Measurements from ENCODE around the gene LTB4R2.

The LTB4R2 gene

GRCh38 chr14:24271134-24271833 lies 38.7 kb upstream of the LTB4R2 start, which contains the start of gene RABGGTA (continued):
- TF ChIP-seq, protein P1, sequence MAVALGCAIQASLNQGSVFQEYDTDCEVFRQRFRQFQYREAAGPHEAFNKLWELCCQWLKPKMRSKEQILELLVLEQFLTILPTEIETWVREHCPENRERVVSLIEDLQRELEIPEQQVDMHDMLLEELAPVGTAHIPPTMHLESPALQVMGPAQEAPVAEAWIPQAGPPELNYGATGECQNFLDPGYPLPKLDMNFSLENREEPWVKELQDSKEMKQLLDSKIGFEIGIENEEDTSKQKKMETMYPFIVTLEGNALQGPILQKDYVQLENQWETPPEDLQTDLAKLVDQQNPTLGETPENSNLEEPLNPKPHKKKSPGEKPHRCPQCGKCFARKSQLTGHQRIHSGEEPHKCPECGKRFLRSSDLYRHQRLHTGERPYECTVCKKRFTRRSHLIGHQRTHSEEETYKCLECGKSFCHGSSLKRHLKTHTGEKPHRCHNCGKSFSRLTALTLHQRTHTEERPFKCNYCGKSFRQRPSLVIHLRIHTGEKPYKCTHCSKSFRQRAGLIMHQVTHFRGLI (tag by site-specific recombination; IDR thresholded peaks at IDR 0.05) = no peak
- TF ChIP-seq ZEB2 (tag by site-specific recombination; IDR thresholded peaks at IDR 0.05) (peak; percentile 93), ZNF366 (tag by site-specific recombination; conservative IDR thresholded peaks at IDR 0.05) (no peak)

DNA sequence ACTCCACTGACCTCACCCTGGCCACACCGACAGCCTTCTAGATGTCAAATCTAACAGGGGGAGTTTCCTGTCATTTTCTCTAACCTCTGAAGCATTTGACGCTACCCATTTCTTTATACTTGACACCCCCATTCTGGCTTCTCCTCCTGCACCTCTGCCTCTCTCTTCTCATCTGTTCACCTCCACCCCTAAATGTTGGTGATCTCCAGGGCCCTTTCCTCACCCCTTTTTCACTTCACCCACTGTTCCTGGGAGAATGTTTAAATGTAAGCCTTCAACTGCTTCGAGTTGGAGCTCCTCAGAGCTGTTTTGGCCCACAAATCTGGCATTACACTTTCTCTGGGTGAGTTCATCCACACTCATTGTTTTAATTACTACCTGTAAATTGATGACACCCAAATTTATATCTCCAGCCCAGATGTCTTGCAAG lies 38.1 kb upstream of the LTB4R2 start:
- ChIA-PET CTCF (interaction anchor here (0.6 to 3.0 kb wide), 9 partner anchors 9 to 120 kb away, joined by 3 to 15 read pairs (median 4); partner anchors contain the start of gene TINF2), POLR2A (interaction anchor here (0.5 to 2.9 kb wide), 27 partner anchors 9 to 219 kb away, joined by 3 to 47 read pairs (median 6); partner anchors contain the start of genes CHMP4A, CIDEB, DCAF11 and DHRS1)
- Histone ChIP-seq H3K9me3 (ENCODE audit: control insufficient read depth, insufficient read depth, low read depth, low read length) (no peaks in the 10 kb centered on the region), H3K27ac (ENCODE audit: extremely low read depth, low read depth, low read length) (peak overlapping the region; percentile 94; the same call in 1 of the 2 replicates), H3K4me3 (ENCODE audit: low read depth, low read length) (peak overlapping the region; percentile 92), H3K36me3 (ENCODE audit: control insufficient read depth in 2 of 2, insufficient read depth in 1 of 2, low read length in 2 of 2) (peaks cover 0 to 24% of the 10 kb centered on the region in 2 experiments; a peak in 1 of 3 replicates), H3K4me1 (ENCODE audit: control insufficient read depth, insufficient read depth, low read length) (peaks cover 3% of the 10 kb centered on the region; the same call in 1 of the 2 replicates)
- TF ChIP-seq SCRT1 (tag by site-specific recombination; IDR thresholded peaks at IDR 0.05; ENCODE audit: borderline replicate concordance) (0 out of 2 replicates have a peak, but pooled peaks have one; percentile 2), SP3 (tag by site-specific recombination; IDR thresholded peaks at IDR 0.05) (no peak), ZXDB (tag by site-specific recombination; IDR thresholded peaks at IDR 0.05) (no peak), SCRT2 (tag by site-specific recombination; IDR thresholded peaks at IDR 0.05) (peak; percentile 8; the same call in 1 of the 2 replicates), PRDM10 (tag by site-specific recombination; IDR thresholded peaks at IDR 0.05) (peak; percentile 97), ZNF10 (tag by site-specific recombination; IDR thresholded peaks at IDR 0.05) (0 out of 2 replicates have a peak, but pooled peaks have one; percentile 53), CTCF (tag by site-specific recombination; IDR thresholded peaks at IDR 0.05) (no peak), ZNF416 (tag by site-specific recombination; IDR thresholded peaks at IDR 0.05) (no peak)

DNA sequence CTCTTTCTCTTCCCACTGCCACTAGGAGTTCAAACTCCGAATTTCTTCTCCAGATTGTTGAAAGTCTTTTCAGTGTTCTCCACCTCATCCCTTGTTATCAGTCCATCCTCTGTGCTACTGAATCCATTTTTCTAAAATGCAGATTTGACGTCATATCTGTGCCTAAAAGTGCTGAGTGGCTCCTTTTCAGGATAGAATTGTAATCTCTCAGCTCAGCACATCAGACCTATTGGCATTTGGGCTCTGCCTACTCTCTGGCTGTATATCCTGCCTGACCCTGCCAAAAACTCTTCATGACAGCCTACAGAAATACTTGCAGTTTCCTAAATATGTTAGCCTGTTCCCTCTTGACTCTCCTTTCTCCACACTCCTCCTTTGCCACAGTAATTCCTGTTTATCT lies 37.5 kb upstream of the LTB4R2 start:
- H3K27ac ChIP-seq (ENCODE audit: extremely low read depth, low read depth, low read length) = no peak overlapping the region
- ChIA-PET POLR2A (interaction anchor here (1.2 to 2.4 kb wide), 3 partner anchors 9 to 25 kb away, joined by 3 to 14 read pairs (median 12); no protein-coding TSS in a partner anchor), CTCF (interaction anchor here (0.6 to 3.0 kb wide), 8 partner anchors 8 to 61 kb away, joined by 3 to 15 read pairs (median 4); partner anchors contain the start of gene TINF2)
- H3K4me3 ChIP-seq (ENCODE audit: low read depth, low read length) = no peak overlapping the region
- peaks cover 0 to 18% of the 10 kb centered on the region in 2 experiments; a peak in 1 of 3 replicates for H3K36me3 ChIP-seq (ENCODE audit: control insufficient read depth in 2 of 2, insufficient read depth in 1 of 2, low read length in 2 of 2)
- TF ChIP-seq, protein P2, sequence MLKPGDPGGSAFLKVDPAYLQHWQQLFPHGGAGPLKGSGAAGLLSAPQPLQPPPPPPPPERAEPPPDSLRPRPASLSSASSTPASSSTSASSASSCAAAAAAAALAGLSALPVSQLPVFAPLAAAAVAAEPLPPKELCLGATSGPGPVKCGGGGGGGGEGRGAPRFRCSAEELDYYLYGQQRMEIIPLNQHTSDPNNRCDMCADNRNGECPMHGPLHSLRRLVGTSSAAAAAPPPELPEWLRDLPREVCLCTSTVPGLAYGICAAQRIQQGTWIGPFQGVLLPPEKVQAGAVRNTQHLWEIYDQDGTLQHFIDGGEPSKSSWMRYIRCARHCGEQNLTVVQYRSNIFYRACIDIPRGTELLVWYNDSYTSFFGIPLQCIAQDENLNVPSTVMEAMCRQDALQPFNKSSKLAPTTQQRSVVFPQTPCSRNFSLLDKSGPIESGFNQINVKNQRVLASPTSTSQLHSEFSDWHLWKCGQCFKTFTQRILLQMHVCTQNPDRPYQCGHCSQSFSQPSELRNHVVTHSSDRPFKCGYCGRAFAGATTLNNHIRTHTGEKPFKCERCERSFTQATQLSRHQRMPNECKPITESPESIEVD (tag by site-specific recombination; IDR thresholded peaks at IDR 0.05) = no peak
- TF ChIP-seq, protein P3, sequence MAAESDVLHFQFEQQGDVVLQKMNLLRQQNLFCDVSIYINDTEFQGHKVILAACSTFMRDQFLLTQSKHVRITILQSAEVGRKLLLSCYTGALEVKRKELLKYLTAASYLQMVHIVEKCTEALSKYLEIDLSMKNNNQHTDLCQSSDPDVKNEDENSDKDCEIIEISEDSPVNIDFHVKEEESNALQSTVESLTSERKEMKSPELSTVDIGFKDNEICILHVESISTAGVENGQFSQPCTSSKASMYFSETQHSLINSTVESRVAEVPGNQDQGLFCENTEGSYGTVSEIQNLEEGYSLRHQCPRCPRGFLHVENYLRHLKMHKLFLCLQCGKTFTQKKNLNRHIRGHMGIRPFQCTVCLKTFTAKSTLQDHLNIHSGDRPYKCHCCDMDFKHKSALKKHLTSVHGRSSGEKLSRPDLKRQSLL (tag by site-specific recombination; IDR thresholded peaks at IDR 0.05) = no peak
- TF ChIP-seq ZNF26 (tag by site-specific recombination; IDR thresholded peaks at IDR 0.05) = no peak
- peaks cover 3% of the 10 kb centered on the region; the same call in 1 of the 2 replicates for H3K4me1 ChIP-seq (ENCODE audit: control insufficient read depth, insufficient read depth, low read length)
- H3K9me3 ChIP-seq (ENCODE audit: control insufficient read depth, insufficient read depth, low read depth, low read length) = no peaks in the 10 kb centered on the region
